Measurements from ENCODE around the gene RELL1.

RELL1 gene

DNA sequence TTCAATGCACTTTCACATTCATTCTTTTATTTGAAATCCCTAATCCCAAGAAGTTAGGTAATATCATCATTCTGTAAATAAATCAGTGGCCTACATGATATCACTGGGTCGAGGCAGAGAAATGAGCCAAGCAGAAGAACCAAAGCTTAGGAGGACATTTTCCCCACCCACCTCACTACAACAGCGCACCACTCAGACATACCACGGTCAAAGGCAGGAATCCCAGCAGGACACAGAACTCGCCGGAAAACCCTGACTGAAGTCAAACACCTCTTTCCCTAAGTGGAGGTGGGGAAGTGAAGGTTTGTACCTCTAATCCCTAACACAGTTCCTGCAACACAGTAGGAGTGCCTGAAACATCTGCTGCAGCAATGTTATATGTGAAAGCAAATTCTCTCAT is 21.5 kb downstream of the RELL1 start:
- DNase-seq, result no peak

DNA sequence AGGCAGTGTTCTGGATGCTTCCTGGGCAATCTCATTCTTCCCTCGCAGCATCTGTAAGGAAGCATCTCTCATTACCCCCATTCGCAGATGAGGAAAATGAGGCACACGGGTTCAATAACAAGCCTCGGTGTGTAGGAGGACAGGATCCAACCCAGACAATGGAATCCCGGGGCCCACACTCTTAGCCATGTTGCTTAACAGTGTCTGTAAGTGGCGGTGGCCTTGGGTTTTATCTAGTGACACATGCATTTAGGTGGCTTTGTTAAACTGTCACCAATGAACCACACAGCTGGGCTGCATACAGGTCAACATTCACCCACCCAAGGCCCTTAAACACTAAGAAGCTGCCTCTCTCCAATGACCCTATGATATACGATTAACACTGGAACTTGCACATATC is 22.6 kb downstream of the RELL1 start:
- no peak for DNase-seq

DNA sequence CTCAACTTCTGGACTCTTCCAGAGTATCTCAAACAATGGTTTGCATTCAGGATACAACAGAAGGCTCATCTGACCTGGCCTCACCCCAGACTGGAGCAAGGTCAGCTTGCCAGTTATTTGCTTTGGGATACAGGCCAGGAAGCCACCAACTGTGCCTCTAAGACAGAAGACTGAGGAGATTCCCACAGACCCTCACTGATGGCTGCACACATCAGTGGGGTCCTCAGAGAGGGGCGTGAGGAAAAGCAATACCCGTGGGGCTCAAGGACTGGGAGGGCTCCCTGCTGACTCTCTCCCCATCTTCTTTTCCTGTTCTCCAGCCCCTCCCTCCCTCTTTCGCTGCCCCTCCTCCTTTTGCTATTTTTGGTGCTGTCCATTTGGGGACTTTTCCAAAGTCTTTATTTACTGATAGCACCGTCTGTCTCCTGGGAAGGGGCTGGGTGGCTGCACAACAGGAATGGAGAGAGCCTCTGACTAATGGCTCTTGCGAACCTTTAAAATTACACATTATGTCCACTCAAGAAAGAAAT is 23.2 kb downstream of the RELL1 start:
- no peak for DNase-seq

DNA sequence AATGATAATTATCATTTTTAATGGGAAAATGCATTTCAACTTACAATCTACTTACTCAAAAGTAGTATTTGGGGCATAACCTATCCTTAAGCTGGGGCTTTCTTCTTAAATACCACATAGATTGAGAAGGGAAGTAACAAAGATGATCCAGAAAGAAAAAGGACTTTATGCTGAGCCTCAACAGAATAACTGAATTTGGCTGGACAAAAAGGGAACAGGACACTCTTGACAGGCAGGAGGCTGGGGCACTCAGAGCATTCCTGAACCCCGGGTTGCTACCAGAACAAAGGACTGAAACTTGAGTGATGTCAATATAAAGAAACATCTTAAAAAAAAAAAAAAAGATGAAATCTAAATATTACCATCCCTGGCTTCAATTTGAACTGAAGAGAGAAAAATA is 23.9 kb downstream of the RELL1 start:
- DNase-seq, result no peak

DNA sequence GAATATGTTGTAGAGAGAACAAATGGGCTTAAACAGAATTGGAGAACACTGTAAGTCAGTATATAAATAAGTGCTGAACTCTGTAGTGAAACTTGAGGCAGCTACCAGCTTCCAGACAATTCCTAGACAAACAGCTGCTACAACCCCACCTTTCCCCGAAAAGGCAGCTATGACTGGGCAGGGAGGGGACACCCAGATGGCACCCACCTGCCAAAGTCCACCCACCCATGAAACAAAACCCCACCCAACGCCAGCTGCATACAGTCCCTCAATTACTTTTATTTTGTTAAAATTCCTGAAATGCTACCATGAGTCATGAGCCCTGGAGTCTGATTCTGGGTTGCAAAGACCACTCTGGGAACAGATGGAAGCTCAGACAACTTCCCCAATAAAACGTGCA is 24.4 kb downstream of the RELL1 start:
- DNase-seq, result no peak

DNA sequence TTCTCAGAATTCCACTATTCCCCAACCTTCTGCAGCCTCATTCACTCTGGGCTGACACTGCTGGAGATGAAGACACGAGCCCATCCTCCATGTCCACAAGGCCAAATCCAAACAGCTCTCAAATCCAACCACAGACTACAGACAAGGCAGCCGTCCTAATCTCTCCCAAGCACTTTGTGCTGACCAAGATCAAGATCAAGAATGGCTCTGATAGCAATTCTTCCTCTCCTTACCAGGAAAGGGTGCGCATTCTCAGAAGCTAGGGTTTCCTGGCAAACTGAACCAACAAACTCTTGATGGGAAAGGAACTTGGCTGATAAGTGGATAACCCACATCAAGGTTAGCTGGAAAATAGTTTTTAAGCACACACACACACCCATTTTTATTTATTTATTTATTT is 26.5 kb downstream of the RELL1 start:
- DNase-seq, result no peak

DNA sequence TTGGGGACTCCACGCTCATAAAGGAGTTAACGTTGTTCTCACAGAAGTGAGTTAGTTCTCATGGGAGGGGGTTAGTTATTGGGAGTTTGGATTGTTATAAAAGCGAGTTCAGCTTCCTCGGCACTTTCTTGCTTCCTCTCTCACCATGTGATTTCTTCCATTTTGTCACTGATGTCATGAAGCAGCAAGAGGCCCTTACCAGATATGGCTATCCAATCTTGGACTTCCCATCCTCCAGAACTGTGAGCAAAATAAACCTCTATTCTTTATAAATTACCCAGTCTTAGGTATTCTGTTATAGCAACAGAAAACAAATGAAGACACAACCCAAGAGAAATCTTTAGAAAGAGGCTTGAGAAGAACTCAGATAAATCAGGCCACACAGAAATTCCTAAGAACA is 29.5 kb downstream of the RELL1 start:
- DNase-seq, result no peak

DNA sequence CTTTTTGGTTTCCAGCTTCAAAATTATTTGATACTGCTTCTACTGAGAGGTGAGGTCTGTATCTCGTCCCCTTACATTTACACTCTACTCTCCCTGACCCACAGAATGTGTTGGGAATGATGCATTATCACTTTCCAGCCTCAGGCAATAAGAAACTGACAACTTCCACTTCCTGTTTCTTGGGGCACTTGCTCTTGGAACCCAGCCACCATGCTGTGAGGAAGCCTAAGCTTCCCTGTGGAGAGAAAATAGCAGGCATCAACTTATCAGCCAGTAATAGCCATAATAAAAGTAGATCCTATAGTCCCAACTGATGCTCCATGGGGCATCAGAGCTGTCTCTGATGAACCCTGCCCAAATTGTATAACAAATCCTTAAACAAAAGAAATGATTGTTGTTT is 32.6 kb downstream of the RELL1 start:
- DNase-seq, result no peak

DNA sequence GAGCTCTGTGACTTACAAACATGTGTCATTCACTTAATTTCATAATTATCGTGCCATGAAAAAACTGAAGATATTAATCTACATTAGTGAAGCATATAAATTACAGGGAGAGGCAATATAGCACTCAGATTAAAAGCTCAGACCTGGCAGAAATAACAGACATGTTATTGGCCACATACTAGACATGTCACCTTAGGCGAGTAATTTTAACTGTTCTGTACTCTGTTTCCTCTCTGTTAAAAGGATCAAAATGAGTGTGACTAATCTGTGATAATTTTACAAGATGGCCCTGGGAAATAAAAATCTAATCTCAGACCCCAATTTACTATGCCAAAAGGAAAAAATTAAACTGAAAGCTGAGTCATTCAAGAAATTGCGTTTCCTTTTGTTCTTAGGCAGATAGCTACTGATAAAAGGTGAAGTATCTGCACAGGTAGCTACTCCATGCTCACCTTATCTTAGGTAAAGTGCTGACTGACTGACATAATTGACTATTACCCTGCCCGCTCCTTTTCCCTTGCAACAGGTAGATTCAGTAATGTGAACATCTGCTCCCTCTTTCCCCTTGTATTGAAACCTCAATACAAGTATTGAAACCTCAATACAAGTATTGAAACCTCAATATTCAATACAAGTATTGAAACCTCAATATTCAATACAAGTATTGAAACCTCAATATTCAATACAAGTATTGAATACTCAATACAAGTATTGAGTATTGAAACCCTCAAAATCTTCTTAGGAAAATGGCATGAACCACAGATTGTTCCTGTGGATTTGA is 33.2 kb downstream of the RELL1 start:
- DNase-seq, result no peak

DNA sequence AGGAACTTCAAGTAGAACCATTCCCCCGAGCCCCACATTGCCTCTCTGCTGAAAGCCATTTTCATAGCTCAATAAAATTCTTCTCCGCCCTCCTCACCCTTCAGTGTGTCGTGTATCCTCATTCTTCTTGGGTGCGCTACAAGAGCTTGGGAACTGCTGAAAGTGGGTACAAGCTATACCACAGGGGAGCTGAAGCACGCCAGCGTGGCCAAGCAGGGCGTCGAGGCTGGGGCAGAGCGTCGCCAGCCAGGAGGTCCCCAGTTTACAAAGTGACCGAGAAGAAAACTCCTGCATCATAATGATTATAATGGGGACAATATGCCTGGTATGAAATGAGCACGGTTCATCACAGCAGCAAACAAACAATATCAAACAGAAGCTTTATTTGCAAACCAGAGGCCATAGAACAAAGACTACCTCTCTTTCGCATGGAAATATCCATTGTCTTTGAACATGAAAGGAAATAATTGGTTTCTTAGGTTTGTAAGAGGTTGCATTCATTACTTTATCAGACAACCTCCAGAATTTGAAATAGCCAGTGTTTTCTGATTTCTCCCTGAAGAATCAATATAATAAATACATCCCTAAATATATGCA is 34.3 kb downstream of the RELL1 start:
- DNase-seq, result no peak

DNA sequence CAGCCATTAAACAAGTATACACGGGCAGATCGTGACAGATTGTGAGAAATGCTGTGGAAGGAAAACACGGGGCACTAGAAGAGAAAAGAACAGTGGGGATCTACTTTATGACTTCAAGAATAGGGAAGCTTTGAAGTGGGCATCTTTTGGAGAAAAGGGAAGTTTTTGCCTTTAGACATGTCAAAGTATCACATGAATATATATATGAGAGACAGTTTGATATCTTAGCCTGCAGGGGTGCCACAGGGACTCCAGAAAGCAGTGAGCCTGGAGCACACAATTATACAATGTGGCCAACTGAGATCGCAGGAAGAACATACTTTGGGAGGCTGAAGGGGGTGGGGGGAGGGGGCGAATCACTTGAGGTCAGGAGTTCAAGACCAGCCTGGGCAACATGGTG is 35.7 kb downstream of the RELL1 start:
- no peak for DNase-seq

DNA sequence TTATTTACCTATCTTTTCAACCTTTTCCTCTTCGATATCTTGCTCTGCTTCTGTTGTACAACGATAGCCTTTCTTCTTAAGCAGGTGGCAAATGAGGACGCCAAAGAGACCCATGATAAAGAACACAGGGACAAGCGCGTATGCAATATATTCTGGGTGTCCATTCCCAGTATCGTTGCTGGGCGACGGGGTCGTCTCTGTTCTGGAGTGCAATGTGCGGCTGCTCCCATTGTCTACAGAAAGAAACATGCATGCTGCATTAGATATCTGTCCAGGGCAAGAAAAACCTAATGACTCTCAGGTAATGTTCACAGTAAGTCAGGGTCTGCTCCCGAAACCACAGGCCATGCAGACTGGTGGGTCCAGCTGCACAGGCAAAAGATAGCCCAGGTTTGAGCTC is 36.9 kb downstream of the RELL1 start:
- no peak for DNase-seq

DNA sequence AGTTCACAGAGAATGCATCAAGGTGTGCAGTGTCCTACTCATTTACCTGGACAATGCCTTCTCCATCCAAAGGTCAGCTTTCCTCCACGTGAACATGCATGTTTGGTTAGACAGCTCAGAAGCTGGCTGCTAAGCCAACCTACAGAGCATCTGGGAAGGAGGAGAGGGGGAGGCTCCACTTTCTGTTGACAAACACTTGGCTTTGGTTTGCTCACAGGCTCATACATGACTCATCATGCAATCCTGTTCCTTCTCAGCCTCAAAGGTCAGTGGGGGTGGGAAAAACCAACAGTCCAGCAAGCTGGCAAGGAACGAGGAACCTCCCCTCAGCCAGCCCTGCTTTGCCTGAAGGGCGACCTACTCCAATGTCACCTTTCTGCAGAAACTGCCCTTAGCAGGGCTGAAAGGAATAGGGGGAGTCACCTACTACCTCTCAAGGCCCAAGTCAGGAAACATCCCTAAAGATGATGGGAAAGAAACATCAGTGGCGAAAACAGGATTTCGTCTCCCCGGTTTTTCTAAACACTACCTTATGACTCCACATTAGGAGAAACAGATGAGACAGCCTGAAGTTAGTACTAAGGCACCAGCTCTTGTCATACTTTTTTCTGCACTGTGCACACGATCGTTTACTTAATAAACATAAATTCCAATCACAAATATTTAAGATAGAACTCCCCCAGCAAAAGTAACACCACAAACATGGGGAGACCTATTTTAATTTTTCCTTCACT is 37.9 kb downstream of the RELL1 start:
- no peak for DNase-seq

DNA sequence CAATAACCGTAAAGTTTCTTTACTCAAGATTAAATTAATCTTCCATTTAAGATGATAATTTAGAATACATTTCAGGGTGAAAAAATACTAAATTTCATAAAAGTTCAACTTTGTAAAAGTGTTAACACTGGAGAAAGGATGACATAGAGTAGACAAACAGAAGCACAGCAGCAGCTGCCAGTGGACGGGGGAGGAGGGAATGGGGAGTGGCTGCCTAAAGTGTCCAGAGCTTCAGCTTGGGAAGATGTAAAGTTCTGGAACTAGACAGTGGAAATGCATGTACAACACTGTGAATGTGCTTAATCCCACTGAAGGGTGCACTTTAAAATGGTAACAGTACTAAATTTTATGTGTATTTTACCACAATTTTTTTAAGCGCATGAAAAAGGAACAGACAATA is 39.9 kb downstream of the RELL1 start:
- no peak for DNase-seq

DNA sequence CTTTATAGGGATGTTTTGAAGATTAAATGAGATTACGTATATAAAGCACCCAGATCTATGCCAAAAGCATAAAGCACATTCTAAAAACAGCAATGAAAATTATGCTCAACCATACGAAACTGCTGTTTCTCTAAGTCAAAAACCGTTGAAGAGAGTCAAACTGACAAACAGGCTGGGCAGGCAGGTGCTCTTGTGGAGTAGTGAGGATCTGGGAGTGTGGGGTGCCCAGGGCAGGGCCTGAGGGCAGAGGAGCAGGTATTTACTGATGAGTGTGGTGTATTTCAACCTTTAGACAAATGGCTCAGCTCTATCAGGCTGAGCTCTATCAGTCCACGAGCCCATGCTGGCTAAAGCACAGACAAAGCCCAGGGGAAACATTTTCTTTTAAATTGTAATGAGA is 40.4 kb downstream of the RELL1 start:
- DNase-seq, result no peak

DNA sequence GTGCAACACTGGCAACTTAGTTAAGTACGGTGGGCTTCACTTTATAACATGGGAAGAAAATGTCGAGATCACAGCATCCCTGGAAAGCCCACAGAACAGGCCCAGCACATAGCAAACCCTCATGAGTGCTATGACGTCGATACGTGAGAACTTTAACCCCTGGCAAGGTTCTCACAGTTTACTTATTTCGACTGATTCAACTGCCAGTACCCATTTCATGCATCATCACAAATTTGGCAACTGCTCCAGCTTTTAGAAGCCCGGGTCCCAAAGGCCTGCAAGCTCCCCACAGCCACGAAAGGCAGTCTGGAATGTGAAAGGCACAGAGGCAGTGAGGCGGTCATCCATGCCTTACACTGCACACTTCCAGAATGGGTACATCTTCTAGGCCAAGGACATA is 41.2 kb downstream of the RELL1 start:
- DNase-seq, result no peak

DNA sequence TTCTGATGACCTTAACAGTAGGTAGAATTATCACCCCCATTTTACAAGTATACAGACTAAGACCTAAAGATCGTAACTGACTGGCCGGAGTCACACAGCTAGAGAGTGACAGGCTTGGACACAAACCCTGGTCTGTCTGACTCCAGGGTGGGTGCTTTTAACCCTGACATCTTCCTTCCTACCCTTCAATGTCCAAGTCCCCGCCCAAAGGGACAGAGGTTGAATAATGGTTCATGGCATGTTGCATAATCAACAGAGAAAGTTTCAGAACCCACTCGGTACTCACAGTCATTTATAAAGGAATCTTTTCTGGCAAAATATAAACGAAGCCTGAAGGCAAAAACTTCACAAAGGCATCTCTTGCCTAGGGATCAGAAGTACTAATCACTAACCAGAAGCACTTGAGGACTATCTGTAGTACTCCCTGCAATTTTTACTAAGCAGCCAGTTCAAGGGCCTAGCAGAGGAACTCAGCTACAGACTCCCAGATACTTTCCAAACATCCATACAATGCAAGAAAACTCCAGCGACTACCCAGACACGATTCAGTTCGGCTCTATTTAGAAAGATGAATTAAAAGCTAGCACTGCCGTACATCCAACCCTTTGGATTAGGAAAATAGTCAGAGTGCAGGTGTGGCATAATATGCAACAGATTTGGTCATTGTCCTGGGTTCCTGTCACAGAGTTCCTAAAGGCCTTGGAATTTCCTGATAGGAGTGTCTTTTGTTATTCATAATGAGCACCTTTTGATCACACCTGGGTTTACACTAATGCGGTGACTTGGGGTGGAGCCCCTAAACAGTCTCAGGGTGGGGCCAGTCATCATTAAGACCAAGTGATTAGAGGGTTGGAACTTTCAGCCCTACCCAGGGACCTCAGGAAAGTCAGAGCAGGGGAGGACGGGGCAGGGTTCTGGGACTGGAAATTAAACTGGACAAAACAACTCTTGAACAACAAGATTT is 44.0 kb downstream of the RELL1 start:
- no peak for DNase-seq

DNA sequence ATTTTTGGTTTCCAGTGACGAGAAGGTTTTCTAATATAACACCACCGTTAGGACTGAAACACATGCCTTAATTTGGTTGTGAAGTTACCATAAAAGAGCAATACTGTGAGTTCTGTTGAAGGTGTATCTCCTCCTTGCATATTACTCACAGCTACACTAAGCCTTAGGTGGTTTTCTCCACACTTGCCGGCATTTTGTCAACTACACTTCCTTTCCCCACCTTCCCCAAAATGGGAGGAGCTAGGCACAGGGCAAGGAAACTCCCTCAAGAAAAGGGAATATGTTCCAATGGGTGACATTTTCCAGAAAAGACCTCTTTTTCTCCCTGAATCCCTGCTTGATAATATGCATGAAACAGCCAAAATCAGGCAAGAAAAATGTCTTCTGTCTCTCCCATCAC is 44.8 kb downstream of the RELL1 start:
- DNase-seq, result no peak

DNA sequence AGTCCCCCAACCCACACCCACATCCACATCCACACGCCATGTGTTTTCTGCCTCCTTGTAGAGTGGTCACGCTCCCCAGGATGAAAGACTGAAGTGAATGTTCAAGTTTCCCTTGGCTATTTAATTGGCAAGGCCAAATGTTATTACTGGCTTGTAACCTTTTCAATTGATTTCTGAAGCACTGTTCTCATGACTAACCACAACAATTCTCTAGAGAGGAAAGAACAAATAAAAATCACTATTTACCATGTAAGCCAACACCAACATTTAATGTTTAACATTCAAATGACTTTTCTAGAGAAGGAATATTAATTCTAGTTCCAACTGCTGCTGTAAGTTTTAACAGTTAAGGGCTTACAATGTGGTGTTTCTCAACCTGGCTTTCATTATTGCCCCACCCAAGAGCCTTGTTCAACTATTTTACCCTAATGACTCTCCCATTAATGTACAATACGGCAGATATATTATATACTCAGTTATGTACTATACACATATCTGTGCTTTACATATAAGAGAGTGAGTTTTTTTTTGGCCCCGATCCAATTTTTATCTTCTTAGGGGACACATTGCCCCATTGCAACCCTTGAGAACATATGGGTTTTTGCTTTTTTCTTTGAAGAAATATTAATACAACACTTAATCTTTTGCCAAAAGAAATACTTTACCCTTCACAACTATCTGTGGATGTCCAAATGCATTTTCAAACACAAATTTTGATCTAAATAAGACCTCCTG is 46.5 kb downstream of the RELL1 start:
- no peak for DNase-seq

DNA sequence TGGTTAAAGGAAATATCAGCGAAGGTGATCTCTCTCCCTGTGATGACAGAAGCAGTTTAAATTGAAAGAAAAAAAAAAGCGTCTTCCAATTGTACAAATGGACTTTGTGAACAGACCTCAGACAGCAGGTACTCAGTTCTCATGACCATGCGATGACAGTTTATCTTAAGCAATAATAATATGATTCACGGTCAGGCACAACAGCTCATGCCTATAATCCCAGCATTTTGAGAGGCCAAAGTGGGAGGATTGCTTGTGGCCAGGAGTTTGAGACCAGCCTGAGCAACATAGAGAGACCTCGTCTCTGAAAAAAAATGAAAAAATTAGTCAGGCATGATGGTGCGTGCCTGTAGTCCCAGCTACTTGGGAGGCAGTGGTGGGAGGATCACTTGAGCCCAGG is 51.0 kb downstream of the RELL1 start:
- DNase-seq, result no peak

DNA sequence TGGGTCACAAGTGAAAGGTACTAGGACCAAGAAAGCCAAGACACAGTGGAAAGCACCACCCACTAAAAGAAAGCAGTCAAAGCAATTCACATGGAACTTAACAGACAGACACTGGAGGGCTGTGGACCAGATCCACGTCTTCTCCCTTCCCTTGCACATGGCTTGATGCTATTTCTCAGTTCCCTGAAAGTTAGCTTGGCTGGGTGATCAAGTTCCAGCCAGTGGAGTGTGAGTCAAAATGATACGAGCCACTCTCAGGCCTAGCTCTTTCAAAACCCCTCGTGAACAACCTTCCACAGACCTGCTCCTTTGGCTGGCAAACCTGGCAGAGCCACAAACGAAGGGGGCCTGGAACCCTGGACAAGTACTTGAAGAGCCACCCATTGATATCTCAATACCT is 52.0 kb downstream of the RELL1 start:
- no peak for DNase-seq

DNA sequence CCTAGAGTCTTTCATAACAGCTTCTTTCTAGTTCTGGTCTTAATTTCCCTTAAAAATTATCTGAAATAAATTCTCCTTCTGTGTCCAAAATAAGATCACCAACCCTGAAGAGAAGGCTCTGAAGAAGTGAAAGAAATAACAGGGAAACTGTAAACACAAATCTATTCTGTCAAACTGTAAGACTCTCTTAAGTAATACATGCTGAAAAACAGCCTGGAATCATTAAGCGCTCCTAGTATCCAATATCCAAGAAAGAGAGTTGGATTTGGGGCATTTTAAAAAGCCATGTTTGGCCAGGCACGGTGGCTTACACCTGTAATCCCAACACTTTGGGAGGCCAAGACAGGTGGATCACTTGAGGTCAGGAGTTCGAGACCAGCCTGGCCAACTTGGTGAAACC is 53.3 kb downstream of the RELL1 start:
- no peak for DNase-seq
